CD14-positive monocyte (primary cell): ENCODE data around the gene VSIR. TPM values are rescaled to one million over a fixed set of nuclear protein-coding genes. Genes with fewer than 3 reads are reported as not detected.

ENCODE experiments used
- DNase-seq, 3 donors: peaks; one replicate each; pipeline ENCODE4 v3.0.0-alpha.2; 2011 to 2022
- H2AFZ ChIP-seq: 2 replicates; pipeline ENCODE4 v1.6.0; 2012; ENCODE audit warnings: mild to moderate bottlenecking, low read depth, low read length, inconsistent platforms; ENCODE audit not compliant: insufficient read depth, poor library complexity, severe bottlenecking
- H3K27ac ChIP-seq, 2 donors: 1 replicate in 1 of 2; 2 replicates in 1 of 2; pipeline ENCODE4 v1.5.1; 2012 to 2013; ENCODE audit warnings: low read length in 2 of 2, control low read depth in 1 of 2, inconsistent platforms in 1 of 2, low read depth in 1 of 2, mild to moderate bottlenecking in 1 of 2
- H3K27me3 ChIP-seq, 2 donors: one replicate each; pipeline versions ENCODE4 v1.6.0 to v1.6.1; 2011 to 2013; ENCODE audit warnings: low read length in 2 of 2; ENCODE audit not compliant: control insufficient read depth in 2 of 2, insufficient read depth in 2 of 2
- H3K36me3 ChIP-seq, 2 donors: replicated peaks in 1 of 2; 1 replicate in 1 of 2; 2 replicates in 1 of 2; pipeline versions ENCODE4 v1.5.1 to v1.6.1; 2012 to 2013; ENCODE audit warnings: low read length in 2 of 2, control low read depth in 1 of 2, inconsistent platforms in 1 of 2, mild to moderate bottlenecking in 1 of 2; ENCODE audit not compliant: insufficient read depth in 2 of 2, control insufficient read depth in 1 of 2
- H3K4me1 ChIP-seq, 2 donors: 1 replicate in 1 of 2; 2 replicates in 1 of 2; pipeline versions ENCODE4 v1.5.1 to v1.6.1; 2012 to 2013; ENCODE audit warnings: low read length in 2 of 2, control low read depth in 1 of 2, inconsistent platforms in 1 of 2, mild to moderate bottlenecking in 1 of 2, moderate library complexity in 1 of 2; ENCODE audit not compliant: insufficient read depth in 2 of 2, control insufficient read depth in 1 of 2
- H3K4me2 ChIP-seq: replicated peaks from 2 replicates; pipeline ENCODE3; 2012; ENCODE audit warnings: low read length, moderate library complexity, mild to moderate bottlenecking; ENCODE audit not compliant: poor library complexity, severe bottlenecking; ENCODE audit errors: extremely low read depth
- H3K4me3 ChIP-seq, 3 experiments: fragments of 200-600 bp in 1 of 3; sonication (generic) in 1 of 3; replicated peaks in 1 of 3; 1 replicate in 2 of 3; 2 replicates in 1 of 3; pipeline ENCODE4 v1.5.1; 2011 to 2013; ENCODE audit warnings: low read length in 3 of 3, mild to moderate bottlenecking in 3 of 3, control low read depth in 2 of 3, low read depth in 2 of 3, inconsistent platforms in 1 of 3, moderate library complexity in 1 of 3
- H3K79me2 ChIP-seq: 2 replicates; pipeline ENCODE4 v1.6.0; 2012; ENCODE audit warnings: mild to moderate bottlenecking, control low read depth, inconsistent platforms, low read length, moderate library complexity; ENCODE audit not compliant: insufficient read depth
- H3K9ac ChIP-seq: 2 replicates; pipeline ENCODE4 v1.6.0; 2017; ENCODE audit warnings: low read length, mild to moderate bottlenecking; ENCODE audit not compliant: insufficient read depth, poor library complexity, severe bottlenecking
- H3K9me3 ChIP-seq, 2 donors: replicated peaks in 1 of 2; 1 replicate in 1 of 2; 2 replicates in 1 of 2; pipeline versions ENCODE4 v1.5.1 to v1.6.1; 2012 to 2013; ENCODE audit warnings: low read length in 2 of 2, control low read depth in 1 of 2; ENCODE audit not compliant: control insufficient read depth in 1 of 2, insufficient read depth in 1 of 2
- H4K20me1 ChIP-seq: 2 replicates; pipeline ENCODE4 v1.6.0; 2012; ENCODE audit warnings: mild to moderate bottlenecking, low read length, control low read depth, moderate library complexity; ENCODE audit not compliant: insufficient read depth
- H3K27ac Mint-ChIP-seq, 7 donors: one replicate each; pipeline ENCODE4 v1.8.0; 2020; ENCODE audit warnings: mild to moderate bottlenecking in 7 of 7, mixed read lengths in 7 of 7, moderate library complexity in 6 of 7, inconsistent platforms in 2 of 7
- H3K27me3 Mint-ChIP-seq, 3 donors: one replicate each; pipeline ENCODE4 v1.8.0; 2021 to 2022; ENCODE audit warnings: low read depth in 3 of 3, mild to moderate bottlenecking in 3 of 3, mixed read lengths in 3 of 3, moderate library complexity in 3 of 3, inconsistent platforms in 1 of 3
- H3K36me3 Mint-ChIP-seq, 2 donors: one replicate each; pipeline ENCODE4 v1.8.0; 2020; ENCODE audit warnings: mixed read lengths in 2 of 2, inconsistent platforms in 1 of 2, mild to moderate bottlenecking in 1 of 2
- H3K4me1 Mint-ChIP-seq: one replicate; pipeline ENCODE4 v1.8.0; 2020; ENCODE audit warnings: mild to moderate bottlenecking, mixed read lengths
- H3K4me3 Mint-ChIP-seq, 2 donors: one replicate each; pipeline ENCODE4 v1.8.0; 2020; ENCODE audit warnings: mild to moderate bottlenecking in 2 of 2, mixed read lengths in 2 of 2, moderate library complexity in 1 of 2
- H3K9me3 Mint-ChIP-seq, 7 donors: one replicate each; pipeline ENCODE4 v1.8.0; 2020 to 2022; ENCODE audit warnings: mixed read lengths in 7 of 7, mild to moderate bottlenecking in 6 of 7, moderate library complexity in 6 of 7, inconsistent platforms in 2 of 7
- CTCF ChIP-seq: fragments of 200-600 bp; IDR thresholded peaks from one replicate; pipeline ENCODE4 v1.8.0; 2022; ENCODE audit warnings: antibody characterized with exemption, mild to moderate bottlenecking
- WGBS: methylation state at CpG from one replicate; pipeline ENCODE4 v1.1.5; 2013; ENCODE audit warnings: missing lambda C conversion rate; ENCODE audit not compliant: insufficient coverage; 5-methylcytosine and 5-hydroxymethylcytosine counted together
- intact Hi-C, 2 donors: fragments of 100-400 bp; cut with micrococcal nuclease; formaldehyde crosslinking; loops; one replicate each; pipeline versions ENCODE4 v1.15.0 to v1.15.1; 2023
- polyA plus RNA-seq, 3 donors: library from polyadenylated mRNA; depleted of rRNA in 1 of 3; unstranded in 2 of 3; stranded (reverse) in 1 of 3; fragments of 300-500 nt in 2 of 3; fragments of >200 nt in 1 of 3; fragmentation: Illumina TruSeq in 2 of 3; gene quantifications; 1 replicate in 2 of 3; 2 replicates in 1 of 3; pipeline ENCODE4 v1.2.3, GENCODE V29; 2012 to 2021

VSIR gene
- polyA plus RNA-seq, 3 donors, result 635 to 1,133 (median 801) TPM

GRCh38 chr10:71727738-71728737 lies 45.3 kb downstream of the VSIR start:
- Histone ChIP-seq H2AFZ (no peak overlapping the region), H3K4me2 (peak overlapping the region; percentile 51), H3K9ac (peak overlapping the region; percentile 62), H3K4me1 (peaks cover 70 to 92% of the 10 kb centered on the region in 2 donors), H3K36me3 (peaks cover 9 to 21% of the 10 kb centered on the region in 2 donors), H3K79me2 (peaks cover 22% of the 10 kb centered on the region), H4K20me1 (no peaks in the 10 kb centered on the region), H3K9me3 (no peaks in the 10 kb centered on the region), H3K27me3 (no peaks in the 10 kb centered on the region), H3K27ac (peak overlapping the region; percentile 90 to 94), H3K4me3 (peak overlapping the region in 1 of 3 experiments; percentile 54)
- peaks cover 0 to 2% (median 0%) of the 10 kb centered on the region in 3 donors for H3K27me3 Mint-ChIP-seq
- peak; percentile 81 to 92 (median 83) for DNase-seq
- H3K27ac Mint-ChIP-seq, result peak overlapping the region; percentile 92 to 99 (median 97)
- intact Hi-C loops, result loop anchor here (2.0 to 5.0 kb wide), 3 partner anchors 39 to 84 kb away; no protein-coding TSS in a partner anchor
- 0% methylated on average over 4 of the region's 8 CpGs for WGBS
- peak overlapping the region; percentile 37 to 82 for H3K4me3 Mint-ChIP-seq
- no peak for TF ChIP-seq CTCF
- H3K4me1 Mint-ChIP-seq, result peaks cover 93% of the 10 kb centered on the region
- H3K36me3 Mint-ChIP-seq, result peaks cover 28 to 41% of the 10 kb centered on the region in 2 donors
- H3K9me3 Mint-ChIP-seq, result peaks cover 0 to 1% (median 0%) of the 10 kb centered on the region in 7 donors

GRCh38 chr10:71727105-71727737 lies 46.1 kb downstream of the VSIR start:
- no peaks in the 10 kb centered on the region for H3K27me3 ChIP-seq
- peaks cover 0 to 3% (median 0%) of the 10 kb centered on the region in 7 donors for H3K9me3 Mint-ChIP-seq
- peak overlapping the region; percentile 51 for H3K4me2 ChIP-seq
- H3K9me3 ChIP-seq, result no peaks in the 10 kb centered on the region
- H3K36me3 Mint-ChIP-seq, result peaks cover 19 to 36% of the 10 kb centered on the region in 2 donors
- no peak for TF ChIP-seq CTCF
- H3K27ac ChIP-seq, result peak overlapping the region; percentile 90 to 94
- peaks cover 22% of the 10 kb centered on the region for H3K79me2 ChIP-seq
- peaks cover 4 to 13% of the 10 kb centered on the region in 2 donors for H3K36me3 ChIP-seq
- peaks cover 0 to 4% (median 0%) of the 10 kb centered on the region in 3 donors for H3K27me3 Mint-ChIP-seq
- intact Hi-C loops, result loop anchor here in 1 of 2 donors (5.0 kb wide), 2 partner anchors 40 to 85 kb away; no protein-coding TSS in a partner anchor
- WGBS, result 5% methylated on average over 4 of the region's 12 CpGs
- peak overlapping the region; percentile 92 to 99 (median 97) for H3K27ac Mint-ChIP-seq
- no peaks in the 10 kb centered on the region for H4K20me1 ChIP-seq
- peak overlapping the region in 1 of 3 experiments; percentile 54 for H3K4me3 ChIP-seq
- peak in 1 of 3 donors; percentile 73 for DNase-seq
- no peak overlapping the region for H2AFZ ChIP-seq
- peak overlapping the region in 1 of 2 donors; percentile 82 for H3K4me3 Mint-ChIP-seq
- peak overlapping the region; percentile 62 for H3K9ac ChIP-seq
- H3K4me1 ChIP-seq, result peaks cover 70 to 94% of the 10 kb centered on the region in 2 donors
- peaks cover 93% of the 10 kb centered on the region for H3K4me1 Mint-ChIP-seq
